ENCODE data around the gene MRNIP. TPM values are rescaled to one million over a fixed set of nuclear protein-coding genes. Genes with fewer than 3 reads are reported as not detected.

Gene MRNIP
- total RNA-seq, 1 donor from 2014 or later: 26.3 TPM

- no peak for DNase-seq (ENCODE audit: extremely low read depth, low read depth, low spot score)
Observed at GRCh38 chr5:179889885-179890284, 31.3 kb upstream of the MRNIP start.

DNA sequence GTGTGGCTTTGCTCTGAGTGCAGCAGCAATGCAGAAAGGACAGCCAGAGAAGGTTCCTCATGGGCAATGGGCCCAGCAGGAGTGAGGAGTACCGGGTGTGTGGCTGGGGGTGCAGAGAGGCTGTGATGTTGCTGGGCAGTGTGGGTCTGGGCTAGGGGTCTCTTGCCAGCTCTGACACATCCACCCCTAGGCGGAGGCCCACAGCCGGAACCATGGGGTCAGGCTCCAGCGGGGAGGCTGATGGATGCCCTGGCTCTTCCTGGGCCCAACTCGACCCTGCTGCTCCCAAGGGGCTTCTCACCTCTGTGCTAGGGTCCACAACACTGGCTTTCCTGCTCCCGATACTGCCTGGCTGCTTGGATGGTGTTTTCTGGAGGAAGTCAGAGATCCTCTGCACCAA is 29.2 kb upstream of the MRNIP start:
- DNase-seq (ENCODE audit: extremely low read depth, low read depth, low spot score): no peak

- no peak for DNase-seq (ENCODE audit: extremely low read depth, low read depth, low spot score)
Observed at GRCh38 chr5:179887095-179887494, 28.5 kb upstream of the MRNIP start.

GRCh38 chr5:179886190-179886911 is 27.7 kb upstream of the MRNIP start:
- DNase-seq (ENCODE audit: extremely low read depth, low read depth, low spot score): no peak

- DNase-seq (ENCODE audit: extremely low read depth, low read depth, low spot score): no peak
Observed at GRCh38 chr5:179885491-179886090, 27.0 kb upstream of the MRNIP start.

DNA sequence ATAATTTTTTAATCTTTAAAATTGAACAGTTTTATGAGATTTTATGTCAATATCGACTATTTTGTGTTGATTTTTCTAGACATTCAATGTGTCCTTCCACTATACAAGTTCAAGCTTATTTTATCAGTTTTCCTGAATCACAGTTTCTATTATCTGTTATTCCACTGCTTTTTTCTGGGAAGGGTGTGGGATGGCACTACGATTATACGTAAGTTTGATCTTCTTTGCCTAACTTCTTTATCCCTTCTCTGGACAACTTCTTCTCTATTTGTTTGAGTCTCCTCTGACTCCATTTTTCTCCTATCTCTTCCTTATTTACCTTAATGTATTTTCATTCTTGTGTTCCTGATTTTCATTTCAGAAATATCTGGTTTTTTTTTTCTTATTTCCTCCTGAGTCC is 24.5 kb upstream of the MRNIP start:
- no peak for DNase-seq (ENCODE audit: extremely low read depth, low read depth, low spot score)

DNA sequence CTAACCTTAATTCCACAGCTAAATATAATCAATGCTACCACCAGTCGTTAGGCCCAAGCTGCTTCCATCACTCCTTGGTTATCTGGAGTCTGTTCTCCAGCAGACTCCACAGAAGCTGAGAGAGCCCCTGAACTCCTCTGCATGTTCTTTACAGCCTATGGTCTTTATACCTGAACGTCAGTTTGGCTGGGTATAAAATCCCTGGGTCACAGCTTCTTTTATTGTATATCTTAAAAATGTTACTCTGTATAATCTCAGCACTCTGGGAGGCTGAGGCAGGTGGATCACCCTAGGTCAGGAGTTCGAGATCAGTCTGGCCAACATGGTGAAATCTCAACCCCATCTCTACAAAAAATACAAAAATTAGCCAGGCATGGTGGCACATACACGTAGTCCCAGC is 23.7 kb upstream of the MRNIP start:
- DNase-seq (ENCODE audit: extremely low read depth, low read depth, low spot score): no peak

GRCh38 chr5:179880848-179881590 is 22.4 kb upstream of the MRNIP start:
- no peak for DNase-seq (ENCODE audit: extremely low read depth, low read depth, low spot score)

DNA sequence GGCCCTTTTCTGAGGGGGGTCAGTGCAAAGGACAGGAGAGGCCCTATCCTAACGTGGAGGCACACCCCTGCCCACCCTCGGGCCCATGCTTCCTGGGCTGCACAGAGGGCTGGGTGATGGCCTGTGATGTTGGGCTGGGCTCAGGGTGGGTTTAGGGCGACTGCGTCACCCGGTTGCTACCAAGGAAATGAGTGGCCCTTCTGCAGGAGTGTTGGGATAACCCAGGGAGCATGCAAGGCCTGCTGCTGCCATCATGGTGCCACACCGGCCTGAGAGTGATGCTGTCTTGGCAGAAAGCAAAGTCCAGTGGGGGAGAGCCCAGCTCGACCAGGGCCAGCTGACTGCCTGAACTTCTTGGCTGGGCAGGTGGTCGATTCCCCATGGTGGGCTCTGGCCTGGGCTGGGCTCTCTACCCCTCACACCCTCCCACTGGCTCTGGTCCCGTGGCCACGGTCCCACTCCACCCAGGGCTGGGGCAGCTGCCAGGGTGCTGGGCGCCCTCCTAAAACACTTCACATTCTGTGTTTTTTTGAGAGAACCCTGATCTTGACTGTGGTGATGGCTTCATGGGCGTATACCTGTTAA is 21.5 kb upstream of the MRNIP start:
- DNase-seq (ENCODE audit: extremely low read depth, low read depth, low spot score): no peak

GRCh38 chr5:179879690-179880010 is 21.0 kb upstream of the MRNIP start:
- no peak for DNase-seq (ENCODE audit: extremely low read depth, low read depth, low spot score)

GRCh38 chr5:179879003-179879689 is 20.5 kb upstream of the MRNIP start:
- DNase-seq (ENCODE audit: extremely low read depth, low read depth, low spot score): no peak

DNA sequence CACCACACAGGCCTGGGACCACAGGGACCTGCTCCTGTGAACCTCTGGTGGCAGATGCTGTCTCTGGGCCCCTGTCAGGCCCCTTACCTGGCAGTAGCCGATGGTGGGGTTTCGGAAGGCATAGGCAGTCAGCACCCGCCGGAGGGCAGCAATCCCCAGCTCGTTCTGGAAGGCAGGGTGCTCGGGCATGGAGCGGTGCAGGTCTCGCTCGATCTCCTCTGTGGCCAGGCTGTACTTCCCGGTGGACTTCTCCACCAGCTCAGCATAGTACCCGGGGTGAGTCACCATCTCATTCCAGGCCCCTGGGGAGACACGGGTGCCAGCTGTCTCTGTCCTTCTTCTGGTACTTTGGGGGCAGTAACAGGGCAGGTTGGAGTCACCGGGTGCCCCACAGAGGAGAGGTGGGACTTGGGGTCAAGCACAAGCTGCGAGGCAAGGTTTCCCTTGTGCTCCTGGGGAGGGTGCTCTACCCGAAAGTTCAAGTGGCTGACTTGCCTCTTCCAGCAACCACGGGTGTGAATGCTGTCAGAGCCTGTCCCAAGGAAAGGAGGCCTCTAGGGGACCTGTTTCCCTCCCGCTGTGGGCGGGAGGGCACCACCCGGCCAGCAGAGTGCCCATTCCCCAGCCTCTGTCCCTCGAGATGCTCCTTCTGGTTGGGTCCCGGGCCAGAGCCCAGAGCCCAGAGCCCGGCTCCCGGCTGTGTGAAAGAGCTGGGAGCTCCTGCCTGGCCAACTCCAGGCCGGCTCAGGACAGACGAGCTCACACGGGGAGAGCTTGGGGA is 19.8 kb upstream of the MRNIP start:
- no peak for DNase-seq (ENCODE audit: extremely low read depth, low read depth, low spot score)

DNA sequence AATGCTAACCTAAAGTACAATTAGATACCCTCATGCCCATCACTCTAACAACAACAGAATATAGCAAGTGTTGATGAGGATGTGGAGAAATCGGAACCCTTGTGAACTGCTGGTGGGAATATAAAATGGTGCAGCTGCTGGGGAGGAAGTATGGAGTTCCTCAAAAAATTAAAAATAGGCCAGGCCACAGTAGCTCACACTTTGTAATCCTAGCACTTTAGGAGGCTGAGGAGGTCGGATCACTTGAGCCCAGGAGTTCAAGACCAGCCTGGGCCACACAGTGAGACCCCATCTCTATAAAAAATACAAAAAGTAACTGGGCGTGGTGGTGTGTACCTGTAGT is 18.0 kb upstream of the MRNIP start:
- DNase-seq (ENCODE audit: extremely low read depth, low read depth, low spot score): no peak

DNA sequence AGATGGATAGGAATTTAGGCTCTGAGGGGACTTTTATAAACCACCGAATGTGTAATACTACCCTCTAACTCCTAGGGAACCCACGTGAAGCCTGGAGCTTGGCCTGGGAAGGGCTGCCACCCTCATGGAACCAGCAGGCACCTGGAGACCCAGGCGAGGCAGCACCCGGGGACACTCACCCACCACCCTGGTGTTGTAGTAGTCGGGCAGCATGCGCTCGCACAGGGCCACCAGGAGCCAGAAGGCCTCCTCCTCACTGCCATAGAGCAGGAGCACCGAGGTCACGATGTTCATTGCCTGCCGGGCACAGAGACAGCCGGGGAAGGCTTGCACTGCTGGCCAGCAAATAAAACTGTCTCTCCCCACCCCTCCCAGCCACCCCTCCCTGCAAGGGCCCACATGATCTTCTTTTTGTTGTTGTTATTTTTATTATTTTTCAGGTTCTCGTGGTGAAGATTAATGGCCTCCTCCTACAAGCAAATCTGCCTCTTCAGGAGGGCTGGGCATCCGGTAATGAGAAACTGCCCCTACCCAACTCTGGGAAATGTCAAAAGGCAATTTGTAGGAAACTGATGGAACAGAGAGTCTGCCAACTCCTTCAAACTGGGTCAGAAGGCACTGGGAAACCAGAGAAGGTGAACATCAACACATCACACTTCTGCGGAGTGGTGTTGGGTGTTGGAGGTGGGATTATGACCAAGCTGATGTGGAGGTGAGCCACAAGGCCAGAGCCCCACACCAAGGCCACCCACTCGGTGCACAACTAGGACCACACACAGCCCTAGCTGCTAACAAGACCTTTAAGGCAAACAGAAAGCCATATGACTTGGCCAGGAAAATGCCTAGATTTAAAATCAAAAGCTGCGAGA is 17.4 kb upstream of the MRNIP start:
- no peak for DNase-seq (ENCODE audit: extremely low read depth, low read depth, low spot score)

DNA sequence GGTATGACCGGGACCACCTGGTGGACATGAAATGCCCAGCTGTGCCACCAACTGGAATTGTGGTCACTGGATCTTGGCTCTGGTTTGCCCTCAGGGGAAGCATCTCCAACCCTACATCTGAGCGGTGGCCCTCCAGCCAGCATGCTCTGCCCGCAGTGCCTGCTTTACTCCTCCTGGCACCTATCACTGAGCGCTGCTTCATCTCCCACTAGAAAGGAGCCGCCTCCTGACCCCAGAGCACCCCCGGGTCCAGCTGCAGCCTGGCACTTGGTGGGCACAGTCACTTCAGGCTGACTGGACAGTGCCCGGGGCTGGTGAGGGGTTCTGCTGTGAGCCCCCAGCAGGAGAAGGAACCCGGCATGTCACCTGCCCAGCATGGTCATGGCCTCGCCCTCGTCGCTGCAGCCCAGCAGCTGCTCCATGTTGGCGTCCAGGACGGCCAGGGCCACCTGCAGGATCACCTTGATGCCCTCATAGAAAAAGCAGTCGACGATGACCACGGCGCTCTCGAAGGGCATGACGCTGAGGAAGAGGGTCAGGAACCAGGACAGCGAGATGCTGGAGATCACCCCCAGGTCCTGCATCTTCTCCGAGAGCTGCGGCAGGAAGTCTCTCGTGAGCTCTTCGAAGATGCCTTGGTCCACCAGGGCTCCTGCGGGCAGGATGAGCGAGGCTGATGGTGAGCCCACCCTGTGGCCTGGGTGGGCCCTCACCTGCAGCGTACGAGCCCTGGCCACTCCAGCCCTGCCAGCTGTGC is 16.1 kb upstream of the MRNIP start:
- no peak for DNase-seq (ENCODE audit: extremely low read depth, low read depth, low spot score)

GRCh38 chr5:179874136-179874535 is 15.5 kb upstream of the MRNIP start:
- DNase-seq (ENCODE audit: extremely low read depth, low read depth, low spot score): no peak

DNA sequence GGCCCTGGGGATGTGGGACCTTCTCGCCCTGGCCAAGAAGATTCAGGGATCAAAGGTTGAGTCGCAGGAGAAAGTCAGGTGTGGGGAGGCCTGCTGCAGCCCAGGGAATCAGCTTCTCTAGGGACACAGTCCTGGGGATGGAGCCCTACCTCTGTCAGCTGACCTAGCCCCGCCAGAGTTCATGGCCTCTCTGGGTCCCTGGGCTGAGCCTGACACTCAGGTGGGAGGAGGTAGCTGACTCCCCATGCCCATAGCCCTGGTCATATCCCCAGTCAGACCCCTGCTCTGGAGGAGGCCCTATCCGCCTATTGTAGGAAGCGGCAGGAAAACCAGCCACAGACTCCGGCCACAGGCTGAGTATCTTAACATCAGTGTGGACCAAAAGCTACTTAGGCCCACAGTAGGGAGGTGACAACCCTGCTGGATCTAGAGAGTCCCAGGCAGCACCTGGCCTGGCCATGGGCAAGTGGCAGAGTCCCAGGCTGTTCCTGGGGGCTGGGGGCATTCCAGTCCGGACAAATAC is 15.0 kb upstream of the MRNIP start:
- DNase-seq (ENCODE audit: extremely low read depth, low read depth, low spot score): no peak

GRCh38 chr5:179872828-179873575 is 14.4 kb upstream of the MRNIP start:
- no peak for DNase-seq (ENCODE audit: extremely low read depth, low read depth, low spot score)
